K562 (cell line): ENCODE results near the gene KDM5A. TPM values are rescaled to one million over a fixed set of nuclear protein-coding genes. Genes with fewer than 3 reads are reported as not detected.
"Not testable (repeated sequence)": the region's sequence is repeated elsewhere in the genome, so short reads cannot be mapped to it uniquely, and the experiment has no call there.

Experiments used
- ATAC-seq: fragments of 200-7000 bp; cut with Tn5 transposase; 3 replicates; pipeline ENCODE4 v1.9.1; 2020; ENCODE audit warnings: moderate library complexity
- BruUV-seq: library from RNA; stranded (reverse); fragments of 400-500 nt; replicated peaks from 2 replicates; lab custom pipeline; 2021; lab: Mats Ljungman, UMichigan
- CTCF ChIA-PET: fragments of 300-600 bp; formaldehyde crosslinking; extraction: SDS; loops from one replicate; lab custom pipeline; 2021; ENCODE audit warnings: low intra/inter-chr PET ratio; lab: Yijun Ruan, JAX
- POLR2A ChIA-PET: fragments of 300-600, 350-650 bp; sonication (Branson Sonifier 250); formaldehyde crosslinking; extraction: SDS; loops from one replicate; lab custom pipeline; 2021; ENCODE audit warnings: antibody characterized with exemption, inconsistent platforms; lab: Yijun Ruan, JAX
- DNase-seq, 4 experiments: peaks; one replicate each; pipeline versions ENCODE4 v3.0.0 to v3.0.0-alpha.2; 2011 to 2018; ENCODE audit warnings: low spot score in 3 of 4, mixed read lengths in 3 of 4; ENCODE audit errors: extremely low read depth in 1 of 4
- FAIRE-seq: peaks from 2 replicates; lab custom pipeline; 2011; peaks lifted over from hg19 to GRCh38; lab: Jason Lieb, UNC
- H2AFZ ChIP-seq: 2 replicates; pipeline ENCODE4 v1.6.0; 2011; ENCODE audit warnings: low read depth, low read length, control low read depth, inconsistent platforms
- H3K27ac ChIP-seq: fragments of 200-600 bp; 3 replicates; pipeline ENCODE4 v1.8.0; 2011; ENCODE audit warnings: low read depth, mild to moderate bottlenecking, control low read depth, inconsistent platforms, low read length, moderate library complexity, mixed read lengths; ENCODE audit errors: extremely low read depth
- H3K27me3 ChIP-seq, 2 experiments: fragments of 300-600 bp in 1 of 2; 2 replicates in 1 of 2; 3 replicates in 1 of 2; pipeline versions ENCODE4 v1.6.0 to v1.8.0; 2011; ENCODE audit warnings: inconsistent platforms in 2 of 2, low read length in 2 of 2, mild to moderate bottlenecking in 1 of 2, mixed read lengths in 1 of 2, moderate library complexity in 1 of 2; ENCODE audit not compliant: control insufficient read depth in 2 of 2, insufficient read depth in 2 of 2
- H3K36me3 ChIP-seq: fragments of 300-600 bp; 3 replicates; pipeline ENCODE4 v1.8.0; 2011; ENCODE audit warnings: mild to moderate bottlenecking, low read length, inconsistent platforms; ENCODE audit not compliant: control insufficient read depth, insufficient read depth
- H3K4me1 ChIP-seq, 2 experiments: fragments of 200-600 bp in 1 of 2; replicated peaks in 1 of 2; 2 replicates in 1 of 2; 3 replicates in 1 of 2; pipeline versions ENCODE4 v1.5.1 to v1.8.0; 2011; ENCODE audit warnings: inconsistent platforms in 2 of 2, low read length in 2 of 2, mild to moderate bottlenecking in 1 of 2, mixed read lengths in 1 of 2, moderate library complexity in 1 of 2; ENCODE audit not compliant: control insufficient read depth in 2 of 2, insufficient read depth in 2 of 2
- H3K4me2 ChIP-seq: 2 replicates; pipeline ENCODE4 v1.6.1; 2011; ENCODE audit warnings: low read length, control low read depth, inconsistent platforms, mixed read lengths; ENCODE audit not compliant: insufficient read depth
- H3K4me3 ChIP-seq: fragments of 200-600 bp; sonication (generic), shearing (Covaris generic); 2 replicates; pipeline ENCODE4 v1.5.1; 2016; ENCODE audit warnings: control low read depth, inconsistent platforms
- H3K79me2 ChIP-seq: fragments of 200-600 bp; 3 replicates; pipeline ENCODE4 v1.8.0; 2011; ENCODE audit warnings: low read length, inconsistent platforms; ENCODE audit not compliant: control insufficient read depth, insufficient read depth
- H3K9ac ChIP-seq, 2 experiments: 2 replicates each; pipeline versions ENCODE4 v1.6.0 to v1.6.1; 2011; ENCODE audit warnings: low read depth in 2 of 2, low read length in 2 of 2, control low read depth in 1 of 2, inconsistent platforms in 1 of 2, mild to moderate bottlenecking in 1 of 2, mixed read lengths in 1 of 2; ENCODE audit not compliant: insufficient read depth in 1 of 2
- H3K9me1 ChIP-seq: one replicate; pipeline ENCODE4 v1.6.0; 2011; ENCODE audit warnings: inconsistent platforms, mild to moderate bottlenecking, low read length, moderate library complexity; ENCODE audit not compliant: control insufficient read depth, insufficient read depth
- H3K9me3 ChIP-seq: replicated peaks from 2 replicates; pipeline ENCODE4 v1.5.1; 2011; ENCODE audit warnings: low read depth, low read length, inconsistent platforms; ENCODE audit not compliant: control insufficient read depth, insufficient read depth
- H4K20me1 ChIP-seq: replicated peaks from 2 replicates; pipeline ENCODE4 v1.6.1; 2011; ENCODE audit warnings: low read length, inconsistent platforms, mixed read lengths; ENCODE audit not compliant: control insufficient read depth, insufficient read depth
- JUN ChIP-seq, 2 experiments: sonication (generic) in 1 of 2; formaldehyde crosslinking in 1 of 2; IDR thresholded peaks; 2 replicates each; pipeline versions ENCODE4 v1.6.1 to v1.8.0; 2012 to 2022; ENCODE audit warnings: borderline replicate concordance in 2 of 2, mild to moderate bottlenecking in 2 of 2, improper control_type of control experiment in 1 of 2, low read depth in 1 of 2, low read length in 1 of 2, missing genetic modification reagents in 1 of 2
- TEAD1 ChIP-seq, 2 experiments: fragments of 450-650 bp in 1 of 2; sonication (generic) in 1 of 2; formaldehyde crosslinking; IDR thresholded peaks; 2 replicates each; pipeline versions ENCODE4 v1.4.0 to v1.8.0; 2020 to 2022; ENCODE audit warnings: mild to moderate bottlenecking in 2 of 2, missing genetic modification reagents in 1 of 2
- ZNF146 ChIP-seq: IDR thresholded peaks from one replicate; pipeline ENCODE4 v1.6.1; 2018; ENCODE audit warnings: missing compliant biosample characterization; ENCODE audit not compliant: unreplicated experiment
- ZNF184 ChIP-seq: sonication (generic); formaldehyde crosslinking; IDR thresholded peaks from 2 replicates; pipeline ENCODE4 v1.5.0; 2020; ENCODE audit warnings: missing genetic modification reagents
- ZNF316 ChIP-seq: fragments of 450-650 bp; IDR thresholded peaks from 2 replicates; pipeline ENCODE4 v1.6.1; 2016
- ZSCAN32 ChIP-seq: fragments of 450-650 bp; formaldehyde crosslinking; IDR thresholded peaks from 2 replicates; pipeline ENCODE4 v1.4.0; 2020; ENCODE audit warnings: mild to moderate bottlenecking, moderate library complexity
- WGBS: fragments of 100-300 bp; shearing (Covaris generic); methylation state at CpG from one replicate; pipeline ENCODE4 v1.1.6; 2016; ENCODE audit warnings: low coverage, mixed read lengths; ENCODE audit not compliant: insufficient coverage; ENCODE audit errors: missing lambda C conversion rate; 5-methylcytosine and 5-hydroxymethylcytosine counted together
- in situ Hi-C: fragments of 300-500 bp; cut with MboI; formaldehyde crosslinking; loops from 4 replicates; pipeline ENCODE4 v1.15.0; 2018; ENCODE audit warnings: inconsistent platforms, mixed read lengths
- intact Hi-C: fragments of 100-400 bp; cut with micrococcal nuclease; formaldehyde crosslinking; loops from 2 replicates; pipeline ENCODE4 v1.14.2; 2022
- polyA plus RNA-seq, 8 experiments: library from polyadenylated mRNA; depleted of rRNA in 4 of 8; stranded (reverse) in 5 of 8; unstranded in 3 of 8; fragments of >200 nt; fragmentation: Nextera tagmentation in 2 of 8; fragmentation: Illumina TruSeq in 1 of 8; extraction: Ambion mirVana in 2 of 8; extraction: Trizol in 1 of 8; gene quantifications; 2 replicates each; pipeline versions ENCODE4 v1.2.1 to v1.2.3, GENCODE V29; 2011 to 2014; ENCODE audit warnings: inconsistent platforms in 1 of 8, missing spikeins in 1 of 8
- total RNA-seq, 7 experiments: library from RNA; depleted of rRNA in 6 of 7; stranded (reverse); fragments of >200 nt in 6 of 7; fragmentation: Illumina TruSeq in 2 of 7; extraction: Trizol in 2 of 7; gene quantifications; 2 replicates each; pipeline versions ENCODE4 v1.2.1 to v1.2.3, GENCODE V29; 2011 to 2021; ENCODE audit warnings: low replicate concordance in 1 of 7

Gene KDM5A
- total and polyA plus RNA-seq, 9 of the 15 experiments (the other 6 are each of a cell fraction or from before 2014, with no cell fraction given): 5.5 to 35.1 (median 13.1) TPM

- H3K4me1 ChIP-seq, H3K27ac ChIP-seq, H3K4me2 ChIP-seq, BruUV-seq, H3K9me1 ChIP-seq, H3K9ac ChIP-seq, ATAC-seq, DNase-seq, FAIRE-seq, H3K9me3 ChIP-seq, H4K20me1 ChIP-seq, CTCF ChIA-PET, H3K4me3 ChIP-seq, H3K79me2 ChIP-seq, in situ Hi-C loops, H3K27me3 ChIP-seq, intact Hi-C loops, H2AFZ ChIP-seq: not testable (repeated sequence)
- WGBS: 94% methylated on average over 2 of the region's 5 CpGs
- TF ChIP-seq ZNF146 (peak; percentile 60), ZNF184 (CRISPR knock-in tag) (peak; percentile 72; the same call in 1 of the 2 replicates)
- POLR2A ChIA-PET: interaction anchor here (1.5 kb wide), 1 partner anchor 18 kb away, joined by 3 read pairs; no protein-coding TSS in a partner anchor
- H3K36me3 ChIP-seq: peaks cover 27% of the 10 kb centered on the region; the same call in 1 of the 3 replicates
Observed at GRCh38 chr12:370739-371485, 18.2 kb downstream of the KDM5A start.

DNA sequence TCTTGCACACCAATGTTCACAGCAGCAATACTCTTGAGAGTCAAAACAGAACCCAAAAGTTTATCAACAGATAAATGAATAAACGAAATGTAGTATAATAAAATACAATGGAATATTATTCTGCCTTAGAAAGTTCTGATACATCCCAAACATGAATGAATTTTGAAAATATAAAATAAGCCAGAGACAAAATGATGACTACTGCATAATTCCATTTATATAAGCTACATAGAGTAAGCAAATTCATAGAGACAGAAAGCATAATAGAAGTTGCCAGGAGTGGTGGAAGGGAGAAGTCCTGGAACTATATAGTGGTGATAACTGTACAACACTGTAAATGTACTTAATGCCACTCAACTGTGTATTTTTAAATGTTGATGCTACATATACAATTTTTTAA lies 21.1 kb downstream of the KDM5A start:
- CTCF ChIA-PET: no interaction called here
- no TSS peak for BruUV-seq
- H3K36me3 ChIP-seq: peaks cover 37% of the 10 kb centered on the region; the same call in 1 of the 3 replicates

More for the DNA sequence above, 21.1 kb downstream of the KDM5A start:
- in situ Hi-C loops (no loop called here), intact Hi-C loops (no loop called here)
- no peak for DNase-seq
- H3K4me3 ChIP-seq: no peak overlapping the region
- H3K9ac ChIP-seq: no peak overlapping the region
- H3K79me2 ChIP-seq: no peaks in the 10 kb centered on the region; the same call in 2 of the 3 replicates
- FAIRE-seq: no peak
- H3K27me3 ChIP-seq: no peaks in the 10 kb centered on the region
- WGBS: 89% methylated on average over 1 of the region's 1 CpG
- TF ChIP-seq JUN (IDR thresholded peaks at IDR 0.05; ENCODE audit: borderline replicate concordance, low read depth, low read length): no peak
- TF ChIP-seq JUN (CRISPR knock-in tag; IDR thresholded peaks at IDR 0.05; ENCODE audit: borderline replicate concordance): no peak
- TF ChIP-seq ZNF316: 0 out of 2 replicates have a peak, but pooled peaks have one; percentile 51
- no peak for TF ChIP-seq TEAD1 (CRISPR knock-in tag; IDR thresholded peaks at IDR 0.05)
- TF ChIP-seq ZSCAN32: no peak
- TF ChIP-seq, all 486 proteins: peak for 1
- ATAC-seq: no peak
- H3K4me2 ChIP-seq: no peak overlapping the region
- POLR2A ChIA-PET: interaction anchor here (0.6 kb wide), 1 partner anchor 89 kb away, joined by 5 read pairs; no protein-coding TSS in a partner anchor
- H3K4me1 ChIP-seq: no peaks in the 10 kb centered on the region
- H3K27ac ChIP-seq: no peak overlapping the region
- no peak overlapping the region for H2AFZ ChIP-seq
- no peaks in the 10 kb centered on the region for H4K20me1 ChIP-seq
- H3K9me1 ChIP-seq: no peaks in the 10 kb centered on the region
- H3K9me3 ChIP-seq: no peaks in the 10 kb centered on the region
